HG02642 (cell line): ENCODE data around the gene ZCCHC24.
"Not testable (repeated sequence)": the region's sequence is repeated elsewhere in the genome, so short reads cannot be mapped to it uniquely, and the experiment has no call there.

Experiments used
- ATAC-seq: cut with Tn5 transposase; IDR thresholded peaks from one replicate; pipeline ENCODE4 v1.9.1; 2021; ENCODE audit warnings: mild to moderate bottlenecking; ENCODE audit not compliant: unreplicated experiment, poor library complexity

Gene ZCCHC24

GRCh38 chr10:79447911-79448731 lies 2.7 kb upstream of the ZCCHC24 start:
- no peak for ATAC-seq

- not testable (repeated sequence) for ATAC-seq
These were observed 1.8 kb upstream of the ZCCHC24 start for GRCh38 chr10:79447249-79447648.

GRCh38 chr10:79446758-79447084 lies 1.3 kb upstream of the ZCCHC24 start:
- ATAC-seq: no peak

GRCh38 chr10:79445977-79446757 lies 743 bp upstream of the ZCCHC24 start:
- ATAC-seq: peak; percentile 1

GRCh38 chr10:79444199-79445119 lies 965 bp downstream of the ZCCHC24 start:
- ATAC-seq: peak; percentile 22

GRCh38 chr10:79443338-79444198 lies 1.9 kb downstream of the ZCCHC24 start:
- no peak for ATAC-seq

GRCh38 chr10:79442171-79443040 lies 3.0 kb downstream of the ZCCHC24 start:
- no peak for ATAC-seq

GRCh38 chr10:79441433-79441832 lies 4.0 kb downstream of the ZCCHC24 start:
- no peak for ATAC-seq

GRCh38 chr10:79440281-79440680 lies 5.1 kb downstream of the ZCCHC24 start:
- ATAC-seq: no peak

GRCh38 chr10:79438699-79439085 lies 6.7 kb downstream of the ZCCHC24 start:
- ATAC-seq: no peak

- ATAC-seq: no peak
These were observed 7.3 kb downstream of the ZCCHC24 start for GRCh38 chr10:79438021-79438698.

GRCh38 chr10:79437111-79437814 lies 8.2 kb downstream of the ZCCHC24 start:
- ATAC-seq: no peak

GRCh38 chr10:79436850-79437103 lies 8.6 kb downstream of the ZCCHC24 start:
- no peak for ATAC-seq

- no peak for ATAC-seq
These were observed 9.2 kb downstream of the ZCCHC24 start for GRCh38 chr10:79436066-79436849.

- ATAC-seq: no peak
These were observed 10.0 kb downstream of the ZCCHC24 start for GRCh38 chr10:79435271-79436065.

- ATAC-seq: no peak
These were observed 10.6 kb downstream of the ZCCHC24 start for GRCh38 chr10:79434821-79435251.
